Hepatocyte (in vitro differentiated cells): ENCODE measurements around the gene VSIG10L2. TPM values are rescaled to one million over a fixed set of nuclear protein-coding genes. Genes with fewer than 3 reads are reported as not detected.

Experiments
- DNase-seq: peaks from one replicate; pipeline ENCODE4 v3.0.0-alpha.2; 2016; ENCODE audit warnings: low spot score
- H2AFZ ChIP-seq: fragments of 200-600 bp; sonication (generic); 2 replicates; pipeline ENCODE4 v1.6.0; 2016; ENCODE audit warnings: antibody characterized with exemption, mild to moderate bottlenecking
- H3K27ac ChIP-seq: fragments of 200-600 bp; sonication (generic); 2 replicates; pipeline ENCODE4 v1.5.1; 2016; ENCODE audit warnings: mild to moderate bottlenecking
- H3K27me3 ChIP-seq: fragments of 200-600 bp; sonication (generic); 2 replicates; pipeline ENCODE4 v1.6.1; 2016
- H3K36me3 ChIP-seq: fragments of 200-600 bp; sonication (generic); replicated peaks from 2 replicates; pipeline ENCODE4 v1.5.1; 2016; ENCODE audit warnings: low read depth; ENCODE audit not compliant: insufficient read depth
- H3K4me1 ChIP-seq: fragments of 200-600 bp; sonication (generic); 2 replicates; pipeline ENCODE4 v1.5.1; 2016; ENCODE audit warnings: mild to moderate bottlenecking, moderate library complexity; ENCODE audit not compliant: insufficient read depth
- H3K4me2 ChIP-seq: fragments of 200-600 bp; sonication (generic); 2 replicates; pipeline ENCODE4 v1.6.0; 2016
- H3K4me3 ChIP-seq: fragments of 200-600 bp; sonication (generic); 2 replicates; pipeline ENCODE4 v1.5.1; 2016; ENCODE audit warnings: mild to moderate bottlenecking
- H3K79me2 ChIP-seq: fragments of 200-600 bp; sonication (generic); 2 replicates; pipeline ENCODE4 v1.6.0; 2017; ENCODE audit warnings: mild to moderate bottlenecking
- H3K9me2 ChIP-seq: fragments of 200-600 bp; sonication (generic); replicated peaks from 2 replicates; pipeline ENCODE4 v1.6.0; 2017; ENCODE audit warnings: mild to moderate bottlenecking; ENCODE audit not compliant: insufficient read depth
- H3K9me3 ChIP-seq: fragments of 200-600 bp; sonication (generic); 2 replicates; pipeline ENCODE4 v1.5.1; 2016; ENCODE audit warnings: low read depth, mild to moderate bottlenecking
- H4K20me1 ChIP-seq: fragments of 200-600 bp; sonication (generic); 2 replicates; pipeline ENCODE4 v1.6.0; 2016; ENCODE audit warnings: mild to moderate bottlenecking; ENCODE audit not compliant: insufficient read depth, poor library complexity, severe bottlenecking
- CTCF ChIP-seq: fragments of 200-600 bp; sonication (generic); IDR thresholded peaks from 2 replicates; pipeline ENCODE4 v1.5.1; 2016; ENCODE audit warnings: antibody characterized with exemption, mild to moderate bottlenecking; ENCODE audit not compliant: poor library complexity
- EZH2 ChIP-seq: fragments of 200-600 bp; sonication (generic); IDR thresholded peaks from 2 replicates; pipeline ENCODE4 v1.6.1; 2016; ENCODE audit warnings: antibody characterized with exemption, mild to moderate bottlenecking, borderline replicate concordance
- EZH2phosphoT487 ChIP-seq: fragments of 200-600 bp; sonication (generic); IDR thresholded peaks from one replicate; pipeline ENCODE4 v1.6.1; 2018; ENCODE audit warnings: antibody characterized with exemption, mild to moderate bottlenecking, low read depth, moderate library complexity; ENCODE audit not compliant: unreplicated experiment, severe bottlenecking
- WGBS: methylation state at CpG from one replicate; pipeline ENCODE4 v1.1.6; 2016; ENCODE audit warnings: low lambda C conversion rate; ENCODE audit errors: missing lambda C conversion rate; 5-methylcytosine and 5-hydroxymethylcytosine counted together
- polyA plus RNA-seq: library from polyadenylated mRNA; unstranded; fragments of >200 nt; fragmentation: Nextera tagmentation; extraction: Ambion mirVana; gene quantifications from 2 replicates; pipeline ENCODE4 v1.2.1, GENCODE V29; 2016
- total RNA-seq: library from RNA; depleted of rRNA; stranded (reverse); fragments of >200 nt; gene quantifications from 2 replicates; pipeline ENCODE4 v1.2.3, GENCODE V29; 2014

The VSIG10L2 gene
- total and polyA plus RNA-seq, 2 experiments from 2014 or later, result not detected

GRCh38 chr11:125952559-125952958 lies 6.7 kb downstream of the VSIG10L2 start:
- WGBS, result 92% methylated on average over 2 of the region's 2 CpGs
- Histone ChIP-seq H4K20me1 (no peaks in the 10 kb centered on the region), H3K4me1 (peaks cover 6% of the 10 kb centered on the region), H3K79me2 (no peaks in the 10 kb centered on the region), H3K27me3 (no peaks in the 10 kb centered on the region), H3K36me3 (no peaks in the 10 kb centered on the region), H3K27ac (no peak overlapping the region), H3K4me2 (no peak overlapping the region), H3K4me3 (no peak overlapping the region), H3K9me3 (no peaks in the 10 kb centered on the region), H3K9me2 (no peaks in the 10 kb centered on the region), H2AFZ (no peak overlapping the region)
- TF ChIP-seq EZH2phosphoT487 (no peak), CTCF (no peak), EZH2 (no peak)
- DNase-seq, result no peak

GRCh38 chr11:125952973-125953372 lies 7.1 kb downstream of the VSIG10L2 start:
- 87% methylated on average over 7 of the region's 7 CpGs for WGBS
- no peaks in the 10 kb centered on the region for H3K79me2 ChIP-seq
- H3K4me3 ChIP-seq, result no peak overlapping the region
- H3K9me2 ChIP-seq, result no peaks in the 10 kb centered on the region
- no peaks in the 10 kb centered on the region for H3K27me3 ChIP-seq
- no peaks in the 10 kb centered on the region for H3K36me3 ChIP-seq
- no peak for TF ChIP-seq EZH2
- H3K4me2 ChIP-seq, result no peak overlapping the region
- H3K4me1 ChIP-seq, result peaks cover 6% of the 10 kb centered on the region
- no peak overlapping the region for H3K27ac ChIP-seq
- no peaks in the 10 kb centered on the region for H3K9me3 ChIP-seq
- no peaks in the 10 kb centered on the region for H4K20me1 ChIP-seq
- H2AFZ ChIP-seq, result no peak overlapping the region
- DNase-seq, result no peak

DNA sequence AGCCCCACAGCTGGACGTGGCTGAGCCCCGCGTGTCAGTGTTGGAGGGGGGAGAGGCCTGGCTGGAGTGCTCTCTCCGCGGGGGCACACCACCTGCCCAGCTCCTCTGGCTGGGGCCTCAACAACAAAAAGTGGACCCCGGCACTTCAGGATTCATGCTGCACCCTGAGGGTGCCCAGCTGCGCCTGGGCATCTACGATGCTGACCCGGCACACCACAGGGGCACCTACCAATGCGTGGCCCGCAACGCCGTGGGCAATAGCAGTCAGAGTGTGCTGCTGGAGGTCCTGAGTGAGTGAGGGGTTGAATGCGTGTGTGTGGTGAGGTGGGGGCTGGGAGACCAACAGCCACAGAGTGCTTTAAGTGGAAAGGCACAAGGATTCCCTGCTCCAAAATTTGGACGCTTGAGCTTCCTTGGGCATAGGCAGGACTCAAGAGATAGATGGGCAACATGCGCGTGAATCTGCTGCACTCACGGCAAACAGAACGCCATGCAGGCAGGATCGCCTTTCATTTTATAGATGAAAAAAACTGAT lies 7.6 kb downstream of the VSIG10L2 start:
- no peak for DNase-seq
- TF ChIP-seq EZH2, result no peak
- TF ChIP-seq EZH2phosphoT487, result no peak
- TF ChIP-seq CTCF, result no peak
- H3K4me1 ChIP-seq, result peaks cover 6% of the 10 kb centered on the region
- H3K4me2 ChIP-seq, result no peak overlapping the region
- H2AFZ ChIP-seq, result no peak overlapping the region
- no peak overlapping the region for H3K4me3 ChIP-seq
- H3K36me3 ChIP-seq, result no peaks in the 10 kb centered on the region
- H3K79me2 ChIP-seq, result no peaks in the 10 kb centered on the region
- no peaks in the 10 kb centered on the region for H3K9me3 ChIP-seq
- 90% methylated on average over 20 of the region's 20 CpGs for WGBS
- H4K20me1 ChIP-seq, result no peaks in the 10 kb centered on the region
- H3K27me3 ChIP-seq, result no peaks in the 10 kb centered on the region
- no peak overlapping the region for H3K27ac ChIP-seq
- no peaks in the 10 kb centered on the region for H3K9me2 ChIP-seq

DNA sequence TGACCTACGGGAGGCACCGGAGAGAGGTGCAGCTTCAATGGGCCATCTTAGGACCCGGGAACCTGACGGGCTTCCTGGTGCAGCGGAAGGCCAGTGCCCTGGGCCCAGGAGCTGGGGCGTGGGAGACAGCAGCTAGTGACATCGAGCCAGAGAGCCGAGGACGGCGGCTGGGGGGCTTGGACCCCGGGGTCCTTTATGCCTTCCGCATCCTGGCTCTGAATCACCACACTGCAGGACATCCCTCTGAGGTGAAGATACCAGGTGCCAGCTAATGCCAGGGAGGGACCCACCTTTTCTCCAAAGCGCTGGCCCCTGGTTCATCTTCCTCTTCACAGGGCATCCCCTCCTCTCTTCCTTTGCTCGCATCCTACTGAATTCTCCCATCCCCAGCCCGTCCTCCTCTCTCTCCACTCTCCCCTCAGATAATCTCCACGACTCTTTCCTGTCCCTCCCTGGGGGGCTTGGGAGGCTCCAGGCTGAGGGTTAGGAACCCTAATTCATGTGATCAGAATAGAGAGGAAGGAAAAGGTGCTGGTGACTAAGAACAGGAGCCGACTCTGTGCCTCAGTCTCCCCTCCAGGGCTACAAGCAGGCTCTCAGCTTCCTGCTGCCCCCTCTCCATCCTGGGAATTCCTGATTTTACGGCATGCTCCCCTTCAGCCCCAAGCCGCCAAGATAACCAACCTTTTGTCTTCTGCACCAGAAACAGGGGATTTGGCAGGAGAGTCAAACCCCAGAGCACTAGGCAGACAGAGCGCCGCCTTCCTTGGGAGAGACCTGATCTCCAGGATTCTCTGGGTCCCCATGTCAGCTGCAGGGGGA lies 8.5 kb downstream of the VSIG10L2 start:
- no peaks in the 10 kb centered on the region for H3K9me2 ChIP-seq
- H2AFZ ChIP-seq, result no peak overlapping the region
- DNase-seq, result no peak
- TF ChIP-seq CTCF, result no peak
- no peak for TF ChIP-seq EZH2phosphoT487
- no peak for TF ChIP-seq EZH2
- H3K36me3 ChIP-seq, result no peaks in the 10 kb centered on the region
- no peak overlapping the region for H3K4me3 ChIP-seq
- WGBS, result 97% methylated on average over 21 of the region's 21 CpGs
- H4K20me1 ChIP-seq, result no peaks in the 10 kb centered on the region
- H3K9me3 ChIP-seq, result no peaks in the 10 kb centered on the region
- H3K79me2 ChIP-seq, result no peaks in the 10 kb centered on the region
- no peak overlapping the region for H3K27ac ChIP-seq
- H3K4me1 ChIP-seq, result peaks cover 6% of the 10 kb centered on the region
- no peaks in the 10 kb centered on the region for H3K27me3 ChIP-seq
- H3K4me2 ChIP-seq, result no peak overlapping the region
